H54 (cell line): ENCODE results near the gene TNNI2.

Experiments
- DNase-seq: peaks from one replicate; pipeline ENCODE4 v3.0.0; 2011; ENCODE audit warnings: low spot score, mixed read lengths; ENCODE audit not compliant: insufficient read length
- FAIRE-seq: peaks from 3 replicates; lab custom pipeline; 2011; peaks lifted over from hg19 to GRCh38; lab: Jason Lieb, UNC
- POLR2A ChIP-seq: IDR thresholded peaks from 2 replicates; pipeline ENCODE4 v1.6.1; 2011; ENCODE audit warnings: low read depth, mild to moderate bottlenecking, low read length

The TNNI2 gene

DNA sequence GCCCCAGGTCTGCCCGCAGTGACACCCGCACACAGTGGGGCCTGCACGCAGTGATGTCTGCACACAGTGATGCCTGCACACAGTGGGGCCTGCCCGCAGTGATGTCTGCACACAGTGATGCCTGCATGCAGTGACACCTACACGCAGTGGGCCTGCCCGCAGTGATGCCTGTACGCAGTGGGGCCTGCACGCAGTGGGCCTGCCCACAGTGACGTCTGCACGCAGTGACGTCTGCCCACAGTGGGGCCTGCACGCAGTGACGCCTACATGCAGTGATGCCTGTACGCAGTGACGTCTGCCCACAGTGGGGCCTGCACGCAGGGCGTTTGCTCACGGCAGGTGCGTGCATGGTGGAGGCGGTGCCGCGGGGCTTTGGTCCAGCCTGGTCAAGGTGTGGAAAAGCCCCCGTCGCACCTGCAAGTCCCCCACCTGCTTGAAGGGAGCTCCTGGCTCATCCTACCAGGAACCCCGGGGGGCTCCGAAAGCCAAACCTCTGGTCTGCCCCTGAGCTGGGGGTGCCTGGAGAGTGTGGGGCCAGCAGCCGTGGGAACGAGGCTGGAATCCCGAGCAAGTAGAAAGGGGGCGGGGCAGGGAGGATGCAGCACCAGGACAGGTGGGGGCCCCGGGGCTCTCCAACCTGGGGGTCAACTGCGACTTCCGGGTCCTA lies 12.9 kb upstream of the TNNI2 start:
- no peak for DNase-seq
- FAIRE-seq, result no peak
- no peak for TF ChIP-seq POLR2A

GRCh38 chr11:1826552-1827094 lies 12.2 kb upstream of the TNNI2 start:
- FAIRE-seq (no peak), DNase-seq (peak; percentile 94)
- no peak for TF ChIP-seq POLR2A

GRCh38 chr11:1827095-1827813 lies 11.5 kb upstream of the TNNI2 start:
- no peak for FAIRE-seq
- DNase-seq, result peak; percentile 90
- TF ChIP-seq POLR2A, result peak; percentile 10; the same call in 1 of the 2 replicates

GRCh38 chr11:1827931-1828330 lies 10.8 kb upstream of the TNNI2 start:
- FAIRE-seq, result no peak
- no peak for DNase-seq
- no peak for TF ChIP-seq POLR2A

DNA sequence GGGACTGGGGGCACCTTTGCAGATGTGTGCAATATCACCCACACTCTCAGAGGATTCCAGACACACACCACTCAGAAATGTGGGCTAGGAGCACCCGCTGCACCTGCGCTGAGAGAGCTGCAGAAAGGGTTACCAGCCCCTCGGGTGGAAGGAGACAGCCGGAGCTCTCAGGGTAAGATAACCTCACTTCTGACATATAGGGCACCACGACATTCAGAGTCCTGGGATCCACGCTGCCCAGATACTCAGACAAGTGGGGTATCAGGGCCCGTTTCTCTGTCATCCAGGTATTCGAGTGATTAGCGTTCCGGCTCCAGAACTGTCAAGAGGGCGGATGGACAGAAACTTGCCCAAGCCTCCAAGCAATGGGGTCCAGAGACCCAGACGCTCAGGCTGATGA lies 10.2 kb upstream of the TNNI2 start:
- DNase-seq (no peak), FAIRE-seq (no peak)
- TF ChIP-seq POLR2A, result no peak

- FAIRE-seq (no peak), DNase-seq (peak; percentile 99)
- TF ChIP-seq POLR2A, result no peak
These were observed 9.6 kb upstream of the TNNI2 start for GRCh38 chr11:1829039-1829820.

DNA sequence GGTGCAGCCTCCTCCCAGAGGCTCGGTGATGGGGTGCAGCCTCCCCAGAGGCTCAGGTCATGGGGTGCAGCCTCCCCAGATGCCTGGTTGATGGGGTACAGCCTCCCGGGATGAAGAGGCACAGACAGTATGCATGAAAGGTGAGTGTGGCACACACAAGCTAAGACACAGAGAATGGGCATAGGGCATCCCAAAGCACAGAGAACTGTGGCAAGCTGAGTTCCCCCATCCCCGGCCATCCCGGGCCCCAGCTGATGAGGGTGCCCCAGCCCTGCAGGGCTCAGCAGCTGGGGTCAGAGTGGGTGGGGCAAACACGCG lies 8.8 kb upstream of the TNNI2 start:
- no peak for TF ChIP-seq POLR2A
- FAIRE-seq (no peak), DNase-seq (no peak)

GRCh38 chr11:1830322-1831223 lies 8.2 kb upstream of the TNNI2 start:
- DNase-seq (no peak), FAIRE-seq (no peak)

GRCh38 chr11:1831338-1832210 lies 7.2 kb upstream of the TNNI2 start:
- FAIRE-seq, result no peak
- TF ChIP-seq POLR2A, result no peak
- DNase-seq, result no peak

More at GRCh38 chr11:1830322-1831223, 8.2 kb upstream of the TNNI2 start:
- no peak for TF ChIP-seq POLR2A

DNA sequence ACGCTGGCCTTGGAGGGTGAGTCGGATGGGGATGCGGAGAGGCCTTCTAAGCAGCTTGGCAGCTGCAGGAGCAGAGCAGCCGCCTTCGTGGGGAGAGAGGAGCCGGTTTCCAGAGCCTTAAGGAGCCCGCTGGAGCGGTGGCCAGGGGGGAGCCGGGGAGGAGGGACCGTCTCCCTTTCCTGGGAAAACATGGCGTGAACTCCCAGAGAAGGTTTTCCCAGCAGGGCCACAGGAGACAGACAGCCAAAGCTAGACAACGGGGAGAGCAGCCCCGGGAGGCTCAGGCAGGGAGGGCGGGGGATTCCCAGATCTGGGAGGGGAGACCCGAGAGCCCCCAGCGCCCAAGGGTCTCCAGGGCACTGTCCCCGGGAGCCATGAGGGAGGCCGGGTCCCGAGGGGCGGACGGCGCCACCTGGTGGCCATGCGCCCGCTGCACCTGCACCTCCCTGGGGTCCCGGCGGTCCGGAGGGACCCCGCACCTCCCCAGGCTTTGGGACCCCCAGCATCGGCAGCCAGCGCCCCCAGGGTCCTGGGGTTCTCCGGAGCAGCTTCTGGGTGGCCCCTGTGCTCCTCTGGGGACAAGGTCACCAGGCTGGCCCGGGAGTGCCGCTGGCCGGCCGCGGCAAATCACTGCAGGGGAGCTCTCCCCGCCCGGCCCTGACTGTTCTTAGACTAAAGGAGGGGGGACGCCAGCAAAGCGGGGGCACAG lies 6.4 kb upstream of the TNNI2 start:
- FAIRE-seq (no peak), DNase-seq (peak; percentile 78)
- no peak for TF ChIP-seq POLR2A

DNA sequence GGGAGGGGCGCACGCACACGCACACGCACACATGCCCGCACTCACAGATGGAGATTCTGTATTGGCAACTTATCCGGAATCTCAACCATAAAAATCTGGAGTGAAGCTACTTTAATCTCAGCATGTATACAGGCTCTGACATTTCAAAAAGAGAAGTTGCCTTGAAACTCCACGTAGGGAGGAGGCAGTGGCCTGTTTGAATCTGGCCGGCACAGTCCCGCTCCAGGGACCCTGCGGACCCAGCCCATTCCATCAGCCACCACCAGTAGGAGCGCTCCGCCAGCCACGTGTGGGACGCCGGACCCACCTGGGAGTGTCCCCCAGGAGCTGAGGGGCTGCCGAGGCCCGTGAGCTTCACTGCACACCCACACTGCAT lies 5.9 kb upstream of the TNNI2 start:
- DNase-seq (no peak), FAIRE-seq (no peak)
- TF ChIP-seq POLR2A, result no peak
